Measurements from ENCODE around the gene PCDHAC2.

PCDHAC2 gene

GRCh38 chr5:140992828-140993227, 26.6 kb downstream of the PCDHAC2 start:
- Histone ChIP-seq H3K4ac (ENCODE audit: low read length) (no peak overlapping the region), H2AK5ac (ENCODE audit: low read depth, low read length) (no peak overlapping the region), H2BK120ac (ENCODE audit: low read depth, low read length) (no peak overlapping the region), H2AFZ (ENCODE audit: low read length) (no peak overlapping the region), H3K4me1 (ENCODE audit: control insufficient read depth in 2 of 2, insufficient read depth in 1 of 2, low read depth in 1 of 2, low read length in 2 of 2) (peaks cover 12 to 23% of the 10 kb centered on the region in 2 donors), H3K14ac (ENCODE audit: low read length) (no peak overlapping the region), H2BK15ac (ENCODE audit: low read length) (no peak overlapping the region), H2BK5ac (ENCODE audit: low read length) (no peak overlapping the region), H3K9ac (ENCODE audit: low read depth, low read length, poor library complexity) (no peak overlapping the region), H3K27ac (replicated peaks; ENCODE audit: low read length) (no peak overlapping the region), H3K27me3 (ENCODE audit: control insufficient read depth in 3 of 3, insufficient read depth in 3 of 3, low read depth in 1 of 3, low read length in 3 of 3) (no peaks in the 10 kb centered on the region), H2BK12ac (ENCODE audit: low read length) (no peak overlapping the region), H3K79me1 (ENCODE audit: low read depth, low read length) (no peaks in the 10 kb centered on the region), H4K91ac (ENCODE audit: low read depth, low read length, poor library complexity) (no peak overlapping the region), H3K4me2 (ENCODE audit: insufficient read depth, low read length, poor library complexity, severe bottlenecking) (no peak overlapping the region), H3K36me3 (replicated peaks in 1 of 2; ENCODE audit: control insufficient read depth in 2 of 2, insufficient read depth in 2 of 2, low read length in 2 of 2) (no peaks in the 10 kb centered on the region), H3K18ac (ENCODE audit: low read length) (no peak overlapping the region), H3K9me3 (replicated peaks in 1 of 2; ENCODE audit: control insufficient read depth in 2 of 2, insufficient read depth in 1 of 2, low read depth in 1 of 2, low read length in 2 of 2) (no peaks in the 10 kb centered on the region), H3K23ac (ENCODE audit: low read depth, low read length, poor library complexity) (no peak overlapping the region), H3K4me3 (ENCODE audit: low read length in 2 of 2) (no peak overlapping the region), H4K8ac (ENCODE audit: low read depth, low read length) (no peak overlapping the region)
- no peak for DNase-seq (ENCODE audit: low spot score)
- WGBS, 2 donors (ENCODE audit: extremely low coverage in 2 of 2, insufficient read length in 2 of 2, insufficient replicate concordance in 1 of 2), result no CpG with 5 or more reads among the region's 2 CpGs

- Histone ChIP-seq H3K4me2 (ENCODE audit: insufficient read depth, low read length, poor library complexity, severe bottlenecking) (no peak overlapping the region), H2BK12ac (ENCODE audit: low read length) (no peak overlapping the region), H3K79me1 (ENCODE audit: low read depth, low read length) (no peaks in the 10 kb centered on the region), H3K14ac (ENCODE audit: low read length) (no peak overlapping the region), H2BK15ac (ENCODE audit: low read length) (no peak overlapping the region), H3K36me3 (replicated peaks in 1 of 2; ENCODE audit: control insufficient read depth in 2 of 2, insufficient read depth in 2 of 2, low read length in 2 of 2) (no peaks in the 10 kb centered on the region), H2AFZ (ENCODE audit: low read length) (no peak overlapping the region), H4K8ac (ENCODE audit: low read depth, low read length) (no peak overlapping the region), H3K23ac (ENCODE audit: low read depth, low read length, poor library complexity) (no peak overlapping the region), H4K91ac (ENCODE audit: low read depth, low read length, poor library complexity) (no peak overlapping the region), H3K27ac (replicated peaks; ENCODE audit: low read length) (no peak overlapping the region), H3K9me3 (replicated peaks in 1 of 2; ENCODE audit: control insufficient read depth in 2 of 2, insufficient read depth in 1 of 2, low read depth in 1 of 2, low read length in 2 of 2) (no peaks in the 10 kb centered on the region), H2BK120ac (ENCODE audit: low read depth, low read length) (no peak overlapping the region), H3K4me1 (ENCODE audit: control insufficient read depth in 2 of 2, insufficient read depth in 1 of 2, low read depth in 1 of 2, low read length in 2 of 2) (peaks cover 6 to 10% of the 10 kb centered on the region in 2 donors), H3K9ac (ENCODE audit: low read depth, low read length, poor library complexity) (no peak overlapping the region), H3K4ac (ENCODE audit: low read length) (no peak overlapping the region), H2AK5ac (ENCODE audit: low read depth, low read length) (no peak overlapping the region), H3K4me3 (ENCODE audit: low read length in 2 of 2) (no peak overlapping the region), H2BK5ac (ENCODE audit: low read length) (no peak overlapping the region), H3K27me3 (ENCODE audit: control insufficient read depth in 3 of 3, insufficient read depth in 3 of 3, low read depth in 1 of 3, low read length in 3 of 3) (no peaks in the 10 kb centered on the region), H3K18ac (ENCODE audit: low read length) (no peak overlapping the region)
- no peak for DNase-seq (ENCODE audit: low spot score)
- whole genome bisulfite sequencing, 2 donors (ENCODE audit: extremely low coverage in 2 of 2, insufficient read length in 2 of 2, insufficient replicate concordance in 1 of 2), result no CpG with 5 or more reads among the region's 1 CpG
These were observed 29.8 kb downstream of the PCDHAC2 start for GRCh38 chr5:140996060-140996459.

GRCh38 chr5:140998921-140999410, 32.7 kb downstream of the PCDHAC2 start:
- no peak overlapping the region for H2BK12ac ChIP-seq (ENCODE audit: low read length)
- no peak overlapping the region for H2BK120ac ChIP-seq (ENCODE audit: low read depth, low read length)
- no peak overlapping the region for H3K27ac ChIP-seq (replicated peaks; ENCODE audit: low read length)
- no peak overlapping the region for H2BK5ac ChIP-seq (ENCODE audit: low read length)
- WGBS, 2 donors (ENCODE audit: extremely low coverage in 2 of 2, insufficient read length in 2 of 2, insufficient replicate concordance in 1 of 2), result no CpG with 5 or more reads among the region's 2 CpGs
- no peak overlapping the region for H3K9ac ChIP-seq (ENCODE audit: low read depth, low read length, poor library complexity)
- no peak overlapping the region for H3K4ac ChIP-seq (ENCODE audit: low read length)
- H3K4me3 ChIP-seq (ENCODE audit: low read length in 2 of 2), result no peak overlapping the region
- H2AK5ac ChIP-seq (ENCODE audit: low read depth, low read length), result no peak overlapping the region
- H2AFZ ChIP-seq (ENCODE audit: low read length), result peak overlapping the region; percentile 12
- no peak for DNase-seq (ENCODE audit: low spot score)
- H3K4me1 ChIP-seq (ENCODE audit: control insufficient read depth in 2 of 2, insufficient read depth in 1 of 2, low read depth in 1 of 2, low read length in 2 of 2), result peaks cover 16 to 19% of the 10 kb centered on the region in 2 donors
- no peak overlapping the region for H3K23ac ChIP-seq (ENCODE audit: low read depth, low read length, poor library complexity)
- H3K4me2 ChIP-seq (ENCODE audit: insufficient read depth, low read length, poor library complexity, severe bottlenecking), result no peak overlapping the region
- no peak overlapping the region for H4K8ac ChIP-seq (ENCODE audit: low read depth, low read length)
- no peak overlapping the region for H3K14ac ChIP-seq (ENCODE audit: low read length)
- H2BK15ac ChIP-seq (ENCODE audit: low read length), result no peak overlapping the region
- H3K9me3 ChIP-seq (replicated peaks in 1 of 2; ENCODE audit: control insufficient read depth in 2 of 2, insufficient read depth in 1 of 2, low read depth in 1 of 2, low read length in 2 of 2), result no peaks in the 10 kb centered on the region
- no peaks in the 10 kb centered on the region for H3K36me3 ChIP-seq (replicated peaks in 1 of 2; ENCODE audit: control insufficient read depth in 2 of 2, insufficient read depth in 2 of 2, low read length in 2 of 2)
- H3K27me3 ChIP-seq (ENCODE audit: control insufficient read depth in 3 of 3, insufficient read depth in 3 of 3, low read depth in 1 of 3, low read length in 3 of 3), result no peaks in the 10 kb centered on the region
- H3K79me1 ChIP-seq (ENCODE audit: low read depth, low read length), result no peaks in the 10 kb centered on the region
- H4K91ac ChIP-seq (ENCODE audit: low read depth, low read length, poor library complexity), result no peak overlapping the region
- no peak overlapping the region for H3K18ac ChIP-seq (ENCODE audit: low read length)

- Histone ChIP-seq H3K27ac (replicated peaks; ENCODE audit: low read length) (peak overlapping the region; percentile 95), H3K36me3 (replicated peaks in 1 of 2; ENCODE audit: control insufficient read depth in 2 of 2, insufficient read depth in 2 of 2, low read length in 2 of 2) (no peaks in the 10 kb centered on the region), H4K91ac (ENCODE audit: low read depth, low read length, poor library complexity) (no peak overlapping the region), H3K14ac (ENCODE audit: low read length) (no peak overlapping the region), H2BK15ac (ENCODE audit: low read length) (no peak overlapping the region), H3K27me3 (ENCODE audit: control insufficient read depth in 3 of 3, insufficient read depth in 3 of 3, low read depth in 1 of 3, low read length in 3 of 3) (no peaks in the 10 kb centered on the region), H3K4me3 (ENCODE audit: low read length in 2 of 2) (peak overlapping the region; percentile 47 to 63), H3K9ac (ENCODE audit: low read depth, low read length, poor library complexity) (no peak overlapping the region), H2AK5ac (ENCODE audit: low read depth, low read length) (no peak overlapping the region), H3K4me1 (ENCODE audit: control insufficient read depth in 2 of 2, insufficient read depth in 1 of 2, low read depth in 1 of 2, low read length in 2 of 2) (peaks cover 16 to 25% of the 10 kb centered on the region in 2 donors), H3K9me3 (replicated peaks in 1 of 2; ENCODE audit: control insufficient read depth in 2 of 2, insufficient read depth in 1 of 2, low read depth in 1 of 2, low read length in 2 of 2) (no peaks in the 10 kb centered on the region), H3K23ac (ENCODE audit: low read depth, low read length, poor library complexity) (no peak overlapping the region), H4K8ac (ENCODE audit: low read depth, low read length) (no peak overlapping the region), H2BK12ac (ENCODE audit: low read length) (no peak overlapping the region), H2AFZ (ENCODE audit: low read length) (peak overlapping the region; percentile 88), H3K4ac (ENCODE audit: low read length) (no peak overlapping the region), H2BK120ac (ENCODE audit: low read depth, low read length) (no peak overlapping the region), H3K18ac (ENCODE audit: low read length) (peak overlapping the region; percentile 38), H3K4me2 (ENCODE audit: insufficient read depth, low read length, poor library complexity, severe bottlenecking) (peak overlapping the region; percentile 77), H2BK5ac (ENCODE audit: low read length) (peak overlapping the region; percentile 97), H3K79me1 (ENCODE audit: low read depth, low read length) (no peaks in the 10 kb centered on the region)
- DNase-seq (ENCODE audit: low spot score), result no peak
- no CpG with 5 or more reads among the region's 9 CpGs for WGBS, 2 donors (ENCODE audit: extremely low coverage in 2 of 2, insufficient read length in 2 of 2, insufficient replicate concordance in 1 of 2)
These were observed 35.2 kb downstream of the PCDHAC2 start for GRCh38 chr5:141001446-141001843.
